Measurements from ENCODE around the gene TRPM7. TPM values are rescaled to one million over a fixed set of nuclear protein-coding genes. Genes with fewer than 3 reads are reported as not detected.
A peak's percentile ranks its signal among the peaks of the same experiment; 100 is the strongest.

TRPM7 gene
- total and polyA plus RNA-seq, 2 of the 13 experiments (the other 11 are each of a cell fraction or from before 2014, with no cell fraction given) = 11.0 to 36.0 TPM

DNA sequence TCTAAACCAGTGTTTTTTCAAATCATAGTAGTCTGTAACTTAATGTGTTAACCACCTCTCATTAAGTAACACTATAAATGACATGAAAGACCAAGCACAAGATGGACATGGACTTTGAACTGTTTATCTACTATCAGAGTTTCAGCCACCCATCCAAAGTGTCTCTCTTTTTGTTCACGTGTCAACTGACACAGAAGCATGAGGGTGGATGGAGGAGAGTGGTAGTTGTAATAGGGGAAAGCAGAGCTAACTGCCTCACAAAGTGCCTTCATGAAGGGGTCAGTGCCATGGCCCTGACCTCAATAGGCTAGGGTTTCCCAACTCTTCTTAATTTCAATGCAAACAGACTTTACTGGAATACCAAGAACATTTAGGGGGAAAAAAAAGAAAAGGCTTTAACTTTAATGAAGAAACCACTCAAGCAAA lies 32.1 kb upstream of the TRPM7 start (continued):
- TF ChIP-seq, protein P1, sequence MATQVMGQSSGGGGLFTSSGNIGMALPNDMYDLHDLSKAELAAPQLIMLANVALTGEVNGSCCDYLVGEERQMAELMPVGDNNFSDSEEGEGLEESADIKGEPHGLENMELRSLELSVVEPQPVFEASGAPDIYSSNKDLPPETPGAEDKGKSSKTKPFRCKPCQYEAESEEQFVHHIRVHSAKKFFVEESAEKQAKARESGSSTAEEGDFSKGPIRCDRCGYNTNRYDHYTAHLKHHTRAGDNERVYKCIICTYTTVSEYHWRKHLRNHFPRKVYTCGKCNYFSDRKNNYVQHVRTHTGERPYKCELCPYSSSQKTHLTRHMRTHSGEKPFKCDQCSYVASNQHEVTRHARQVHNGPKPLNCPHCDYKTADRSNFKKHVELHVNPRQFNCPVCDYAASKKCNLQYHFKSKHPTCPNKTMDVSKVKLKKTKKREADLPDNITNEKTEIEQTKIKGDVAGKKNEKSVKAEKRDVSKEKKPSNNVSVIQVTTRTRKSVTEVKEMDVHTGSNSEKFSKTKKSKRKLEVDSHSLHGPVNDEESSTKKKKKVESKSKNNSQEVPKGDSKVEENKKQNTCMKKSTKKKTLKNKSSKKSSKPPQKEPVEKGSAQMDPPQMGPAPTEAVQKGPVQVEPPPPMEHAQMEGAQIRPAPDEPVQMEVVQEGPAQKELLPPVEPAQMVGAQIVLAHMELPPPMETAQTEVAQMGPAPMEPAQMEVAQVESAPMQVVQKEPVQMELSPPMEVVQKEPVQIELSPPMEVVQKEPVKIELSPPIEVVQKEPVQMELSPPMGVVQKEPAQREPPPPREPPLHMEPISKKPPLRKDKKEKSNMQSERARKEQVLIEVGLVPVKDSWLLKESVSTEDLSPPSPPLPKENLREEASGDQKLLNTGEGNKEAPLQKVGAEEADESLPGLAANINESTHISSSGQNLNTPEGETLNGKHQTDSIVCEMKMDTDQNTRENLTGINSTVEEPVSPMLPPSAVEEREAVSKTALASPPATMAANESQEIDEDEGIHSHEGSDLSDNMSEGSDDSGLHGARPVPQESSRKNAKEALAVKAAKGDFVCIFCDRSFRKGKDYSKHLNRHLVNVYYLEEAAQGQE (IDR thresholded peaks at IDR 0.05; ENCODE audit: borderline replicate concordance in 1 of 2, low read depth in 1 of 2, low read length in 2 of 2) = no peak
- TF ChIP-seq, protein P2, sequence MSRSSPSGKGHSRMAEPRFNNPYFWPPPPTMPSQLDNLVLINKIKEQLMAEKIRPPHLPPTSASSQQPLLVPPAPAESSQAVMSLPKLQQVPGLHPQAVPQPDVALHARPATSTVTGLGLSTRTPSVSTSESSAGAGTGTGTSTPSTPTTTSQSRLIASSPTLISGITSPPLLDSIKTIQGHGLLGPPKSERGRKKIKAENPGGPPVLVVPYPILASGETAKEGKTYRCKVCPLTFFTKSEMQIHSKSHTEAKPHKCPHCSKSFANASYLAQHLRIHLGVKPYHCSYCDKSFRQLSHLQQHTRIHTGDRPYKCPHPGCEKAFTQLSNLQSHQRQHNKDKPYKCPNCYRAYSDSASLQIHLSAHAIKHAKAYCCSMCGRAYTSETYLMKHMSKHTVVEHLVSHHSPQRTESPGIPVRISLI (CRISPR knock-in tag; IDR thresholded peaks at IDR 0.05; ENCODE audit: borderline replicate concordance) = peak; percentile 71; the same call in 1 of the 2 replicates
- TF ChIP-seq ZNF747 (CRISPR knock-in tag; IDR thresholded peaks at IDR 0.05; ENCODE audit: borderline replicate concordance) = peak; percentile 34; the same call in 1 of the 2 replicates
- peak; percentile 89 for TF ChIP-seq NR2F2 (IDR thresholded peaks at IDR 0.05; ENCODE audit: borderline replicate concordance, low read depth)
- TF ChIP-seq FOXA1 (IDR thresholded peaks at IDR 0.05) = no peak
- peak; percentile 26; the same call in 1 of the 2 replicates for TF ChIP-seq FOXA1 (CRISPR knock-in tag; IDR thresholded peaks at IDR 0.05)
- TF ChIP-seq ZSCAN22 (CRISPR knock-in tag; IDR thresholded peaks at IDR 0.05) = no peak
- peak; percentile 94 for TF ChIP-seq ZMYM4 (CRISPR knock-in tag; IDR thresholded peaks at IDR 0.05)
- TF ChIP-seq SATB2 (CRISPR knock-in tag; IDR thresholded peaks at IDR 0.05) = no peak
- TF ChIP-seq, protein P3, sequence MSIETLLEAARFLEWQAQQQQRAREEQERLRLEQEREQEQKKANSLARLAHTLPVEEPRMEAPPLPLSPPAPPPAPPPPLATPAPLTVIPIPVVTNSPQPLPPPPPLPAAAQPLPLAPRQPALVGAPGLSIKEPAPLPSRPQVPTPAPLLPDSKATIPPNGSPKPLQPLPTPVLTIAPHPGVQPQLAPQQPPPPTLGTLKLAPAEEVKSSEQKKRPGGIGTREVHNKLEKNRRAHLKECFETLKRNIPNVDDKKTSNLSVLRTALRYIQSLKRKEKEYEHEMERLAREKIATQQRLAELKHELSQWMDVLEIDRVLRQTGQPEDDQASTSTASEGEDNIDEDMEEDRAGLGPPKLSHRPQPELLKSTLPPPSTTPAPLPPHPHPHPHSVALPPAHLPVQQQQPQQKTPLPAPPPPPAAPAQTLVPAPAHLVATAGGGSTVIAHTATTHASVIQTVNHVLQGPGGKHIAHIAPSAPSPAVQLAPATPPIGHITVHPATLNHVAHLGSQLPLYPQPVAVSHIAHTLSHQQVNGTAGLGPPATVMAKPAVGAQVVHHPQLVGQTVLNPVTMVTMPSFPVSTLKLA (IDR thresholded peaks at IDR 0.05) = peak; percentile 50
- TF ChIP-seq, protein P4, sequence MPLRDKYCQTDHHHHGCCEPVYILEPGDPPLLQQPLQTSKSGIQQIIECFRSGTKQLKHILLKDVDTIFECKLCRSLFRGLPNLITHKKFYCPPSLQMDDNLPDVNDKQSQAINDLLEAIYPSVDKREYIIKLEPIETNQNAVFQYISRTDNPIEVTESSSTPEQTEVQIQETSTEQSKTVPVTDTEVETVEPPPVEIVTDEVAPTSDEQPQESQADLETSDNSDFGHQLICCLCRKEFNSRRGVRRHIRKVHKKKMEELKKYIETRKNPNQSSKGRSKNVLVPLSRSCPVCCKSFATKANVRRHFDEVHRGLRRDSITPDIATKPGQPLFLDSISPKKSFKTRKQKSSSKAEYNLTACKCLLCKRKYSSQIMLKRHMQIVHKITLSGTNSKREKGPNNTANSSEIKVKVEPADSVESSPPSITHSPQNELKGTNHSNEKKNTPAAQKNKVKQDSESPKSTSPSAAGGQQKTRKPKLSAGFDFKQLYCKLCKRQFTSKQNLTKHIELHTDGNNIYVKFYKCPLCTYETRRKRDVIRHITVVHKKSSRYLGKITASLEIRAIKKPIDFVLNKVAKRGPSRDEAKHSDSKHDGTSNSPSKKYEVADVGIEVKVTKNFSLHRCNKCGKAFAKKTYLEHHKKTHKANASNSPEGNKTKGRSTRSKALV (CRISPR knock-in tag; IDR thresholded peaks at IDR 0.05) = 0 out of 2 replicates have a peak, but pooled peaks have one; percentile 70
- no peak for TF ChIP-seq MZF1 (CRISPR knock-in tag; IDR thresholded peaks at IDR 0.05; ENCODE audit: borderline replicate concordance)
- TF ChIP-seq, protein P5, sequence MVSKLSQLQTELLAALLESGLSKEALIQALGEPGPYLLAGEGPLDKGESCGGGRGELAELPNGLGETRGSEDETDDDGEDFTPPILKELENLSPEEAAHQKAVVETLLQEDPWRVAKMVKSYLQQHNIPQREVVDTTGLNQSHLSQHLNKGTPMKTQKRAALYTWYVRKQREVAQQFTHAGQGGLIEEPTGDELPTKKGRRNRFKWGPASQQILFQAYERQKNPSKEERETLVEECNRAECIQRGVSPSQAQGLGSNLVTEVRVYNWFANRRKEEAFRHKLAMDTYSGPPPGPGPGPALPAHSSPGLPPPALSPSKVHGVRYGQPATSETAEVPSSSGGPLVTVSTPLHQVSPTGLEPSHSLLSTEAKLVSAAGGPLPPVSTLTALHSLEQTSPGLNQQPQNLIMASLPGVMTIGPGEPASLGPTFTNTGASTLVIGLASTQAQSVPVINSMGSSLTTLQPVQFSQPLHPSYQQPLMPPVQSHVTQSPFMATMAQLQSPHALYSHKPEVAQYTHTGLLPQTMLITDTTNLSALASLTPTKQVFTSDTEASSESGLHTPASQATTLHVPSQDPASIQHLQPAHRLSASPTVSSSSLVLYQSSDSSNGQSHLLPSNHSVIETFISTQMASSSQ (IDR thresholded peaks at IDR 0.05; ENCODE audit: low read depth) = peak; percentile 20; the same call in 1 of the 2 replicates
- TF ChIP-seq, protein P5 (CRISPR knock-in tag; IDR thresholded peaks at IDR 0.05; ENCODE audit: borderline replicate concordance) = peak; percentile 39; the same call in 1 of the 2 replicates
- TF ChIP-seq KDM1A (CRISPR knock-in tag; IDR thresholded peaks at IDR 0.05) = peak; percentile 52; the same call in 1 of the 2 replicates
- no peak for TF ChIP-seq MAFG (CRISPR knock-in tag; IDR thresholded peaks at IDR 0.05)
- peak; percentile 96 for TF ChIP-seq GATAD2A (CRISPR knock-in tag; IDR thresholded peaks at IDR 0.05)
